DND-41 (cell line): ENCODE data around the gene GPC6.

Experiments used
- ATAC-seq: fragments of 200-7000 bp; cut with Tn5 transposase; 3 replicates; pipeline ENCODE4 v1.9.1; 2021; ENCODE audit warnings: low read depth; ENCODE audit not compliant: insufficient read depth
- DNase-seq: peaks from one replicate; pipeline ENCODE4 v3.0.0-alpha.2; 2020
- H2AFZ ChIP-seq: 2 replicates; pipeline ENCODE4 v1.6.0; 2012; ENCODE audit warnings: low read depth, low read length
- H3K27ac ChIP-seq: 2 replicates; pipeline ENCODE4 v1.5.1; 2012; ENCODE audit warnings: low read length, inconsistent platforms
- H3K27me3 ChIP-seq: fragments of 200-600 bp; sonication (generic); 2 replicates; pipeline ENCODE4 v1.6.0; 2012; ENCODE audit warnings: low read length, mild to moderate bottlenecking, inconsistent platforms; ENCODE audit not compliant: insufficient read depth, poor library complexity
- H3K36me3 ChIP-seq: 2 replicates; pipeline ENCODE4 v1.5.1; 2012; ENCODE audit warnings: low read length, inconsistent platforms; ENCODE audit not compliant: insufficient read depth
- H3K4me1 ChIP-seq: 2 replicates; pipeline ENCODE4 v1.5.1; 2012; ENCODE audit warnings: mild to moderate bottlenecking, low read length; ENCODE audit not compliant: insufficient read depth
- H3K4me2 ChIP-seq: 2 replicates; pipeline ENCODE4 v1.6.0; 2012; ENCODE audit warnings: mild to moderate bottlenecking, moderate library complexity, low read length, inconsistent platforms; ENCODE audit not compliant: insufficient read depth
- H3K4me3 ChIP-seq, 2 experiments: fragments of 200-600 bp in 1 of 2; shearing (Covaris generic) in 1 of 2; 2 replicates each; pipeline ENCODE4 v1.5.1; 2012 to 2016; ENCODE audit warnings: inconsistent platforms in 2 of 2, low read length in 2 of 2, mild to moderate bottlenecking in 2 of 2, low read depth in 1 of 2, moderate library complexity in 1 of 2
- H3K79me2 ChIP-seq: 2 replicates; pipeline ENCODE4 v1.6.0; 2012; ENCODE audit warnings: low read length, inconsistent platforms; ENCODE audit not compliant: insufficient read depth
- H3K9ac ChIP-seq: 2 replicates; pipeline ENCODE4 v1.6.0; 2012; ENCODE audit warnings: low read depth, mild to moderate bottlenecking, inconsistent platforms, low read length, moderate library complexity
- H3K9me3 ChIP-seq: 2 replicates; pipeline ENCODE4 v1.5.1; 2012; ENCODE audit warnings: low read length, moderate library complexity, mild to moderate bottlenecking, inconsistent platforms; ENCODE audit not compliant: insufficient read depth, severe bottlenecking
- H4K20me1 ChIP-seq: 2 replicates; pipeline ENCODE4 v1.6.0; 2012; ENCODE audit warnings: low read length; ENCODE audit not compliant: insufficient read depth
- EZH2 ChIP-seq: IDR thresholded peaks from 3 replicates; pipeline ENCODE4 v1.6.1; 2012; ENCODE audit warnings: borderline replicate concordance, low read depth, mild to moderate bottlenecking, moderate library complexity, low read length, inconsistent platforms; ENCODE audit not compliant: severe bottlenecking
- TF ChIP-seq, protein P1 (sequence below): IDR thresholded peaks from 2 replicates; pipeline ENCODE4 v1.5.1; 2012; ENCODE audit warnings: borderline replicate concordance, low read length, moderate library complexity, mild to moderate bottlenecking; ENCODE audit not compliant: poor library complexity, severe bottlenecking; ENCODE audit errors: extremely low read depth

The GPC6 gene

DNA sequence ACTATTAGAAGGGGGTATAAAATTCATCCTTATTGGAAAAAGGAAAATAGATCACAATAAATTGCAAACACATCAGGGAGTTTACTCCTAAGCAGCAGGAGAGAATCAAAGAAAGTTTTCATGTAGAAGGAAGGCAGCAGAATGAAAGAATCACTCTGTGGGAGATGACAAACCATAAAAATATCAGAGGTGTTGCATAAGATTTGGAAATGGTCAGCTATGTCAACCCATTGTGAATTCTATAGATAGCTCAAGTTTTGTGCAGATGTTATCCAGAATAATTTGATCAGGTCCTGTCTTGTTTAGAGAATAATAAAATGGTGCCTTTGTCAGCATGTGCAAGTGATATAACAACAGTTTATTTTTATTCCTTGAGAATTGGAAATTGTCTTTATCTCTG, 630.5 kb downstream of the GPC6 start:
- H3K4me2 ChIP-seq: no peak overlapping the region
- H3K27me3 ChIP-seq: no peaks in the 10 kb centered on the region
- TF ChIP-seq EZH2: no peak
- TF ChIP-seq, protein P1, sequence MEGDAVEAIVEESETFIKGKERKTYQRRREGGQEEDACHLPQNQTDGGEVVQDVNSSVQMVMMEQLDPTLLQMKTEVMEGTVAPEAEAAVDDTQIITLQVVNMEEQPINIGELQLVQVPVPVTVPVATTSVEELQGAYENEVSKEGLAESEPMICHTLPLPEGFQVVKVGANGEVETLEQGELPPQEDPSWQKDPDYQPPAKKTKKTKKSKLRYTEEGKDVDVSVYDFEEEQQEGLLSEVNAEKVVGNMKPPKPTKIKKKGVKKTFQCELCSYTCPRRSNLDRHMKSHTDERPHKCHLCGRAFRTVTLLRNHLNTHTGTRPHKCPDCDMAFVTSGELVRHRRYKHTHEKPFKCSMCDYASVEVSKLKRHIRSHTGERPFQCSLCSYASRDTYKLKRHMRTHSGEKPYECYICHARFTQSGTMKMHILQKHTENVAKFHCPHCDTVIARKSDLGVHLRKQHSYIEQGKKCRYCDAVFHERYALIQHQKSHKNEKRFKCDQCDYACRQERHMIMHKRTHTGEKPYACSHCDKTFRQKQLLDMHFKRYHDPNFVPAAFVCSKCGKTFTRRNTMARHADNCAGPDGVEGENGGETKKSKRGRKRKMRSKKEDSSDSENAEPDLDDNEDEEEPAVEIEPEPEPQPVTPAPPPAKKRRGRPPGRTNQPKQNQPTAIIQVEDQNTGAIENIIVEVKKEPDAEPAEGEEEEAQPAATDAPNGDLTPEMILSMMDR: no peak
- no peak overlapping the region for H3K4me3 ChIP-seq
- no peaks in the 10 kb centered on the region for H3K9me3 ChIP-seq
- ATAC-seq (no peak), DNase-seq (no peak)
- no peaks in the 10 kb centered on the region for H4K20me1 ChIP-seq
- no peaks in the 10 kb centered on the region for H3K79me2 ChIP-seq
- no peak overlapping the region for H3K9ac ChIP-seq
- no peaks in the 10 kb centered on the region for H3K4me1 ChIP-seq
- H3K27ac ChIP-seq: no peak overlapping the region
- H2AFZ ChIP-seq: no peak overlapping the region
- H3K36me3 ChIP-seq: no peaks in the 10 kb centered on the region

- Histone ChIP-seq H3K36me3 (no peaks in the 10 kb centered on the region), H3K4me1 (no peaks in the 10 kb centered on the region), H3K27me3 (no peaks in the 10 kb centered on the region), H3K4me2 (no peak overlapping the region), H3K27ac (no peak overlapping the region), H4K20me1 (no peaks in the 10 kb centered on the region), H3K9ac (no peak overlapping the region), H3K4me3 (no peak overlapping the region), H3K9me3 (no peaks in the 10 kb centered on the region), H3K79me2 (no peaks in the 10 kb centered on the region), H2AFZ (no peak overlapping the region)
- DNase-seq: no peak
- no peak for ATAC-seq
- TF ChIP-seq, protein P1: no peak
- no peak for TF ChIP-seq EZH2
Measured at GRCh38 chr13:93859716-93860115, 633.1 kb downstream of the GPC6 start.

GRCh38 chr13:93861818-93862217, 635.2 kb downstream of the GPC6 start:
- Histone ChIP-seq H3K4me1 (no peaks in the 10 kb centered on the region), H2AFZ (no peak overlapping the region), H3K4me3 (no peak overlapping the region), H3K9ac (no peak overlapping the region), H4K20me1 (no peaks in the 10 kb centered on the region), H3K9me3 (no peaks in the 10 kb centered on the region), H3K27me3 (no peaks in the 10 kb centered on the region), H3K4me2 (no peak overlapping the region), H3K36me3 (no peaks in the 10 kb centered on the region), H3K79me2 (no peaks in the 10 kb centered on the region), H3K27ac (no peak overlapping the region)
- no peak for TF ChIP-seq EZH2
- TF ChIP-seq, protein P1: no peak
- ATAC-seq (no peak), DNase-seq (no peak)

DNA sequence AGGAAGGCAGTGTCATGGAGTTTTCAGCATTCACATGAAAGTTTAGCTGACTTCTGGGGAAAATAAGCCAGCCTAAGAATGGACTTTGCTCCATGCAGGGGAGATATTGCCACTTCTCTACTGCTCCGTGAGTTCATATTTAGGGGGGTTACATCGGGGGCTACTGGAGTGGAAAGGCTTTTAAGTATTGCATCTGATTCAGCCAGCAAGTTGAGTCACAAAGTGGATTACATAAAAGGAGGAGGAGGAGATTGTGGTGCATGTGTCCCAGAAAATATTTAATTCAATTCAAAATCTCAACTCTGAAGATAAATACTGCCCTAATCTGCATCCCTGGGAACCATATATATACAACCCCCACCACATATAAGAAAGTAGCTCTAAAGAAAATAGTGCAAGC, 635.7 kb downstream of the GPC6 start:
- no peak overlapping the region for H3K4me3 ChIP-seq
- no peaks in the 10 kb centered on the region for H3K4me1 ChIP-seq
- no peaks in the 10 kb centered on the region for H4K20me1 ChIP-seq
- no peak for TF ChIP-seq EZH2
- TF ChIP-seq, protein P1: no peak
- H2AFZ ChIP-seq: no peak overlapping the region
- H3K27ac ChIP-seq: no peak overlapping the region
- H3K27me3 ChIP-seq: no peaks in the 10 kb centered on the region
- no peak overlapping the region for H3K9ac ChIP-seq
- H3K79me2 ChIP-seq: no peaks in the 10 kb centered on the region
- ATAC-seq: no peak
- H3K9me3 ChIP-seq: no peaks in the 10 kb centered on the region
- no peak overlapping the region for H3K4me2 ChIP-seq
- DNase-seq: no peak
- H3K36me3 ChIP-seq: no peaks in the 10 kb centered on the region
